ENCODE data around the gene CLK2. TPM values are rescaled to one million over a fixed set of nuclear protein-coding genes. Genes with fewer than 3 reads are reported as not detected.
"Not testable (repeated sequence)": the region's sequence is repeated elsewhere in the genome, so short reads cannot be mapped to it uniquely, and the experiment has no call there.

CLK2 gene
- total RNA-seq, 3 donors from 2014 or later = 43.7 to 51.7 (median 47.8) TPM

- Histone ChIP-seq H3K36me3 (ENCODE audit: low read depth) (peaks cover 6% of the 10 kb centered on the region), H3K4me1 (ENCODE audit: low read depth) (peaks cover 32% of the 10 kb centered on the region), H3K9me3 (no peaks in the 10 kb centered on the region), H3K4me3 (no peak overlapping the region)
- intact Hi-C loops (cut with DNase I, micrococcal nuclease) = loop anchor here in 1 of 2 donors (10.0 kb wide), 1 partner anchor 48 kb away; the partner anchor contains the start of genes KRTCAP2 and TRIM46
- DNase-seq (no peak), ATAC-seq (no peak)
- TF ChIP-seq CTCF (IDR thresholded peaks at IDR 0.05) = no peak
Measured at GRCh38 chr1:155223047-155223446, 50.3 kb downstream of the CLK2 start.

- DNase-seq (peak; percentile 64 to 78 (median 73)), ATAC-seq (peak; percentile 88)
- intact Hi-C loops (cut with DNase I, micrococcal nuclease) = loop anchor here in 1 of 2 donors (10.0 kb wide), 1 partner anchor 46 kb away; the partner anchor contains the start of genes KRTCAP2 and TRIM46
- peaks cover 17% of the 10 kb centered on the region for H3K4me1 ChIP-seq (ENCODE audit: low read depth)
- H3K36me3 ChIP-seq (ENCODE audit: low read depth); H3K9me3 ChIP-seq; H3K4me3 ChIP-seq: not testable (repeated sequence)
Measured at GRCh38 chr1:155220211-155220965, 52.9 kb downstream of the CLK2 start.

GRCh38 chr1:155219592-155220031 is 53.7 kb downstream of the CLK2 start:
- Histone ChIP-seq H3K36me3 (ENCODE audit: low read depth) (no peaks in the 10 kb centered on the region), H3K4me3 (no peak overlapping the region), H3K9me3 (no peaks in the 10 kb centered on the region), H3K4me1 (ENCODE audit: low read depth) (peaks cover 17% of the 10 kb centered on the region)
- intact Hi-C loops (cut with DNase I, micrococcal nuclease) = loop anchor here in 1 of 2 donors (10.0 kb wide), 1 partner anchor 45 kb away; the partner anchor contains the start of genes KRTCAP2 and TRIM46
- TF ChIP-seq CTCF (IDR thresholded peaks at IDR 0.05) = no peak
- DNase-seq = peak in 1 of 3 donors; percentile 61
- peak; percentile 73 for ATAC-seq

- peak; percentile 40 for ATAC-seq
- DNase-seq = peak in 1 of 3 donors; percentile 76
- intact Hi-C loops (cut with DNase I, micrococcal nuclease) = no loop called here
- TF ChIP-seq CTCF (IDR thresholded peaks at IDR 0.05) = no peak
- H3K36me3 ChIP-seq (ENCODE audit: low read depth) = no peaks in the 10 kb centered on the region
- peaks cover 17% of the 10 kb centered on the region for H3K4me1 ChIP-seq (ENCODE audit: low read depth)
- H3K4me3 ChIP-seq = no peak overlapping the region
- no peaks in the 10 kb centered on the region for H3K9me3 ChIP-seq
Measured at GRCh38 chr1:155218854-155219591, 54.3 kb downstream of the CLK2 start.

- H3K4me1 ChIP-seq (ENCODE audit: low read depth); DNase-seq; H3K9me3 ChIP-seq; intact Hi-C loops (cut with DNase I, micrococcal nuclease); ATAC-seq; H3K36me3 ChIP-seq (ENCODE audit: low read depth); H3K4me3 ChIP-seq: not testable (repeated sequence)
Measured at GRCh38 chr1:155214702-155215101, 58.6 kb downstream of the CLK2 start.

Other genes starting within 250 kb of the CLK2 start
- gene DCST2, start 239.7 kb downstream of the CLK2 start, total RNA-seq = 1 to 10 TPM; 1.7 to 3.3 (median 2.3) TPM
- gene DCST1, start 239.7 kb downstream of the CLK2 start, total RNA-seq = under 1 TPM in 2 of 3 donors, not detected in 1; 0.19 to 0.20 TPM
- gene ADAM15, start 222.2 kb downstream of the CLK2 start, total RNA-seq = 100 to 1,000 TPM in 1 of 3 donors, 10 to 100 TPM in 2; 71.8 to 148 (median 79.7) TPM
- 10 to 100 TPM; 12.3 to 27.2 (median 26.4) TPM for gene EFNA4, start 209.8 kb downstream of the CLK2 start, total RNA-seq
- 10 to 100 TPM in 1 of 3 donors, 1 to 10 TPM in 2; 2.1 to 17.4 (median 5.6) TPM for gene EFNA3, start 194.7 kb downstream of the CLK2 start, total RNA-seq
- gene EFNA1, start 145.6 kb downstream of the CLK2 start, total RNA-seq = 100 to 1,000 TPM in 2 of 3 donors, 10 to 100 TPM in 1; 46.3 to 198 (median 110) TPM
- gene SLC50A1, start 137.7 kb downstream of the CLK2 start, total RNA-seq = 10 to 100 TPM; 38.7 to 95.8 (median 66.4) TPM
- gene DPM3, start 133.0 kb downstream of the CLK2 start, total RNA-seq = 100 to 1,000 TPM in 1 of 3 donors, 10 to 100 TPM in 2; 76.3 to 106 (median 78.4) TPM
- gene KRTCAP2, start 100.2 kb downstream of the CLK2 start, total RNA-seq = 100 to 1,000 TPM; 162 to 190 (median 176) TPM
- under 1 TPM; 0.26 to 0.76 (median 0.39) TPM for gene TRIM46, start 99.7 kb downstream of the CLK2 start, total RNA-seq
- gene THBS3, start 65.6 kb downstream of the CLK2 start, total RNA-seq = 10 to 100 TPM; 22.4 to 35.9 (median 33.9) TPM
- gene MTX1, start 64.8 kb downstream of the CLK2 start, total RNA-seq = 10 to 100 TPM; 26.1 to 41.1 (median 35.6) TPM
- gene ENTREP3, start 18.0 kb downstream of the CLK2 start, total RNA-seq = 10 to 100 TPM; 16.9 to 42.6 (median 20.4) TPM
- 10 to 100 TPM; 43.6 to 53.4 (median 46.8) TPM for gene SCAMP3, start 11.1 kb downstream of the CLK2 start, total RNA-seq
- gene HCN3, start 4.0 kb upstream of the CLK2 start, total RNA-seq = 10 to 100 TPM; 10.3 to 15.6 (median 10.8) TPM
- 1 to 10 TPM in 2 of 3 donors, under 1 TPM in 1; 0.63 to 2.0 (median 1.5) TPM for gene PKLR, start 27.9 kb upstream of the CLK2 start, total RNA-seq
- 100 to 1,000 TPM; 130 to 244 (median 222) TPM for gene FDPS, start 35.4 kb upstream of the CLK2 start, total RNA-seq
- 10 to 100 TPM; 58.9 to 79.4 (median 60.6) TPM for gene RUSC1, start 47.4 kb upstream of the CLK2 start, total RNA-seq